Stimulated activated CD4-positive, alpha-beta T cell treated with anti-CD3 and anti-CD28 coated beads, Interleukin-1b, Interleukin-23, amount 100 ng/mL, for 24 hours (primary cell): ENCODE data around the gene MTAP.
A peak's percentile ranks its signal among the peaks of the same experiment; 100 is the strongest.

ENCODE experiments used
- DNase-seq, 4 experiments: peaks; one replicate each; pipeline ENCODE4 v3.0.0-alpha.2; 2020; ENCODE audit warnings: low read depth in 4 of 4, low spot score in 1 of 4

MTAP gene

GRCh38 chr9:21802418-21803000 lies at the start of gene MTAP:
TSS of gene MTAP (plus strand) at chr9:21802636. CDS start at chr9:21802749, 113 bp downstream.
- DNase-seq = peak; percentile 40 to 77 (median 60)

GRCh38 chr9:21753523-21753922 lies 48.9 kb upstream of the MTAP start:
- DNase-seq = no peak

- DNase-seq = no peak
Measured at GRCh38 chr9:21754741-21755140, 47.7 kb upstream of the MTAP start.

- DNase-seq = no peak
Measured at GRCh38 chr9:21758540-21758939, 43.9 kb upstream of the MTAP start.

- DNase-seq = peak in 1 of 4 experiments; percentile 12
Measured at GRCh38 chr9:21761309-21761901, 41.0 kb upstream of the MTAP start.

GRCh38 chr9:21762064-21762463 lies 40.4 kb upstream of the MTAP start:
- no peak for DNase-seq

- DNase-seq = no peak
Measured at GRCh38 chr9:21764846-21765245, 37.6 kb upstream of the MTAP start.

- DNase-seq = no peak
Measured at GRCh38 chr9:21766096-21766495, 36.3 kb upstream of the MTAP start.

- no peak for DNase-seq
Measured at GRCh38 chr9:21770871-21771560, 31.4 kb upstream of the MTAP start.

GRCh38 chr9:21777701-21778100 lies 24.7 kb upstream of the MTAP start:
- DNase-seq = no peak

GRCh38 chr9:21778304-21778703 lies 24.1 kb upstream of the MTAP start:
- no peak for DNase-seq

- no peak for DNase-seq
Measured at GRCh38 chr9:21779397-21779796, 23.0 kb upstream of the MTAP start.

GRCh38 chr9:21781656-21782055 lies 20.8 kb upstream of the MTAP start:
- DNase-seq = no peak

- DNase-seq = no peak
Measured at GRCh38 chr9:21782205-21782604, 20.2 kb upstream of the MTAP start.

GRCh38 chr9:21788752-21789151 lies 13.7 kb upstream of the MTAP start:
- DNase-seq = no peak

GRCh38 chr9:21789541-21790037 lies 12.8 kb upstream of the MTAP start:
- peak in 1 of 4 experiments; percentile 23 for DNase-seq

GRCh38 chr9:21795483-21795882 lies 7.0 kb upstream of the MTAP start:
- DNase-seq = no peak

GRCh38 chr9:21796768-21797167 lies 5.7 kb upstream of the MTAP start:
- DNase-seq = no peak

- no peak for DNase-seq
Measured at GRCh38 chr9:21800931-21801682, 1.3 kb upstream of the MTAP start.

- no peak for DNase-seq
Measured at GRCh38 chr9:21801683-21802417, 586 bp upstream of the MTAP start.

GRCh38 chr9:21803649-21804048 lies 1.2 kb downstream of the MTAP start:
- no peak for DNase-seq
